Activated naive CD4-positive, alpha-beta T cell treated with anti-CD3 and anti-CD28 coated beads, Interleukin-2, amount 50 U/mL, for 72 hours (primary cell): Measurements from ENCODE around the gene LFNG. TPM values are rescaled to one million over a fixed set of nuclear protein-coding genes. Genes with fewer than 3 reads are reported as not detected.
A peak's percentile ranks its signal among the peaks of the same experiment; 100 is the strongest.

Experiments used
- ATAC-seq, 2 donors: fragments of 150-1000 bp; cut with Tn5 transposase; 2 replicates each; pipeline ENCODE4 v1.10.0; 2021; ENCODE audit warnings: mild to moderate bottlenecking in 2 of 2, moderate library complexity in 2 of 2
- DNase-seq, 2 donors: peaks; one replicate each; pipeline ENCODE4 v3.0.0; 2021 to 2022; ENCODE audit warnings: low spot score in 2 of 2
- H3K27ac Mint-ChIP-seq, 2 donors: one replicate each; pipeline ENCODE4 v1.8.0; 2022; ENCODE audit warnings: mild to moderate bottlenecking in 2 of 2, mixed read lengths in 2 of 2
- H3K36me3 Mint-ChIP-seq, 2 donors: one replicate each; pipeline ENCODE4 v1.8.0; 2022; ENCODE audit warnings: mixed read lengths in 2 of 2
- H3K9me3 Mint-ChIP-seq, 2 donors: one replicate each; pipeline ENCODE4 v1.8.0; 2022; ENCODE audit warnings: mixed read lengths in 2 of 2
- total RNA-seq, 2 donors: library from RNA; stranded (reverse); gene quantifications; one replicate each; pipeline ENCODE4 v1.2.3, GENCODE V29; 2022

The LFNG gene
- total RNA-seq, 2 donors from 2014 or later, result 17.8 to 21.1 TPM

- Mint-ChIP-seq H3K36me3 (peaks cover 0 to 6% of the 10 kb centered on the region in 2 donors), H3K27ac (no peak overlapping the region), H3K9me3 (no peaks in the 10 kb centered on the region)
- ATAC-seq, result no peak
- DNase-seq, result no peak
Measured at GRCh38 chr7:2479276-2480069, 40.1 kb upstream of the LFNG start.

- DNase-seq (no peak), ATAC-seq (no peak)
- Mint-ChIP-seq H3K27ac (no peak overlapping the region), H3K9me3 (no peaks in the 10 kb centered on the region), H3K36me3 (peaks cover 0 to 6% of the 10 kb centered on the region in 2 donors)
Measured at GRCh38 chr7:2480070-2480408, 39.5 kb upstream of the LFNG start.

DNA sequence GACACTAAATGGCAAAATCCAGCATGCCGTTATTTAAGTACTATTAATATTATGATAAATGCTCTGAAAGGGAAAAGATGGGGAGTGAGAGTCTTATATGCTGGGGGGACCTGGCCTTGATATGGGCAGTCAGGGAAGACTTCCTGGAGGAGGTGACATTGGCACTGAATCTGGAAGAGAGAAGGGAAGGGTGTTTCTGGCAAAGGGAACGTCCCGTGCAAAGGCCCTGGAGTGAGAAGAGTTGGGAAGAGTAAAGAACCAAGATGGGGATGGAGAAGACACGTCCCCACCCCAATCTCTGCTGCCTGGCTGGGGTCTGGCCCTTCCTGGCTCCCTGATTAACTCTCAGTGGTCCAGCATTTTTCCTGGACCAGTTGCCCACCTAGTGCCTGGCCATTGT is 38.4 kb upstream of the LFNG start:
- DNase-seq (no peak), ATAC-seq (no peak)
- H3K27ac Mint-ChIP-seq, result no peak overlapping the region
- no peaks in the 10 kb centered on the region for H3K9me3 Mint-ChIP-seq
- H3K36me3 Mint-ChIP-seq, result peaks cover 0 to 6% of the 10 kb centered on the region in 2 donors

DNA sequence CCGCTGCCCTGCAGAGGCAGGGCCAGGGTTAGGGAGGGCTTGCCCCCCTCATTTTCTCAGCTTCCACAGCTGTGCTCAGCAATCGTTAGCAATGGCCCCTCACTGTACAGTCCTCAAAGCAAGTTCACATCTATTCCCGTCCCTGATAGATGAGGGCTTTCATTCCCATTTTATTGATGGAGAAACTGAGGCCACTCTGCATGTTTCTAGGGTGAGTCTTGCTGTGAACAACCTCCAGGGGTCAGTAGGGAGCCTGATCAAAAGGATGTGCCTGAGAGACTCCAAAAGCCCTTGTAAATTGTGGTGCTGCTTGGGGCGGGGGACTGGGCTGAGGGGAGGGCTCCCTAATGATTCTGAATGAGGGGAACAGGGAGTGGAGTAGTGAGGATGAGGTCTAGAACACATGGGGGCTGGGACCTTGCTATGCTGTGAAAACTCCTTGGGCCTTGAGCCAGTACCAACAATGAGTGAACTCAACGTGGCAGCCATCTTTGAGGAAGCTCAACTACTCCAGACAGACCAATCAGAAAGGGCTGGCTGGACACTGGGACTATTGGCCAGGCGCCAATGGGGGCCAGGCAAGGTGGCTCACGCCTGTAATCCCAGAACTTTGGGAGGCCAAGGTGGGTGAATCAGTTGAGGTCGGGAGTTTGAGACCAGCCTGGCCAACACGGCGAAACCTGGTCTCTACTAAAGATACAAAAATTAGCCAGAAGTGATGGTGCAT is 36.7 kb upstream of the LFNG start:
- ATAC-seq (no peak), DNase-seq (no peak)
- H3K27ac Mint-ChIP-seq, result no peak overlapping the region
- peaks cover 0 to 6% of the 10 kb centered on the region in 2 donors for H3K36me3 Mint-ChIP-seq
- no peaks in the 10 kb centered on the region for H3K9me3 Mint-ChIP-seq

DNA sequence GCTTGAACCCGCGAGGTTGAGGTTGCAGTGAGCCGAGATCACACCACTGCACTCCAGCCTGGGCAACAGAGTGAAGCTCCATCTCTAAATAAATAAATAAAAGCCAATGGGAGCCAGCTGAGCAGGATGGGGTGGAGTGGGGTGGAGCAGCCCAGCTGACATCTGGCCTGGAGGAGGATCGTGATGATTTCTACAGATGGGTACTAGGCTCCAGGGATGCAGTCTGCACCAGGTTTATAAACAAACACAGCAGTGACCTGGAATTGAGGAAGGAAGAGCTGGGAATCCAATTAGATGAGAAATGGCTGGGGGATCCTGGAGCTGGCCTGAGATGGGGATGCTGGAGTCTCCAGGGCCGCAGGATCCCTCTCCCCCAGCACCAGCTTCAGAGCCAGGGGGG is 36.1 kb upstream of the LFNG start:
- no peak for ATAC-seq
- Mint-ChIP-seq H3K9me3 (no peaks in the 10 kb centered on the region), H3K36me3 (peaks cover 0 to 6% of the 10 kb centered on the region in 2 donors), H3K27ac (no peak overlapping the region)
- DNase-seq, result no peak

DNA sequence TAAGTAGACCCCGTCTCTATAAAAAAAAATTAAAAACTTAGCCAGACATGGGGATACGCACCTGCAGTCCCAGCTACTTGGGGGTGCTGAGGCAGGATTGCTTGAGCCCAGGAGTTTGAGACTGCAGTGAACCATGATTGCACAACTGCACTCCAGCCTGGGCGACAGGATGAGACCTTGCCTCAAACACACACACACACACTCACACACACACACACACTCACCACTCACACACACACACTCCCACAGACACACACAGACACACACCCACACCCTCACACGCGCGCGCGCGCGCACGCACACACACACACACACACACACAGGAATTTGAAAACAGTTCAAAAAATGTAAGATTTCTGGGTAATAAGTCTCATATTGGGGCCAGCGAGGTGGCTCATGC is 34.7 kb upstream of the LFNG start:
- H3K36me3 Mint-ChIP-seq, result peaks cover 0 to 6% of the 10 kb centered on the region in 2 donors
- DNase-seq (no peak), ATAC-seq (no peak)
- H3K9me3 Mint-ChIP-seq, result no peaks in the 10 kb centered on the region
- no peak overlapping the region for H3K27ac Mint-ChIP-seq

GRCh38 chr7:2487586-2488271 is 31.8 kb upstream of the LFNG start:
- Mint-ChIP-seq H3K36me3 (peaks cover 0 to 5% of the 10 kb centered on the region in 2 donors), H3K9me3 (peaks cover 5 to 10% of the 10 kb centered on the region in 2 donors), H3K27ac (peak overlapping the region in 1 of 2 donors; percentile 33)
- no peak for DNase-seq
- no peak for ATAC-seq

DNA sequence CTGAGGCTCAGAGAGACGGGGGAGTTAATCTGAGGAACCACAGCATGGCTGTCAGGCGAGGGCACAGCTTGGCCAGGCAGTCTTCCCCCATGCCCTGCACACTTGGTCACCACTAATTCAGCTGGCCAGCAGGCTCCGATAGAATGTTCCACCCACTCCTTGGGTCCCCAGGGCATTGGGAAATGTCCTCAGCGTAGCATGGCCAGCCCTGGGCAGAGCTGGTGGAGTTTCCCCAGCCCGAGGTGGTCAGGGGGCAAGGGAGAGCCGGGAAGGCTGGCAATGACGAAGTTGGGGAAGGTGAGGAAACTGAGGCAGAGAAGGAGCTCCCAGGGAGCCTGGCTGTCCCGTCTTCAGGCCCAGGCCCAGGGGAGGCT is 31.3 kb upstream of the LFNG start:
- Mint-ChIP-seq H3K36me3 (no peaks in the 10 kb centered on the region), H3K9me3 (peaks cover 5 to 10% of the 10 kb centered on the region in 2 donors), H3K27ac (no peak overlapping the region)
- ATAC-seq (no peak), DNase-seq (no peak)

GRCh38 chr7:2488681-2489080 is 30.9 kb upstream of the LFNG start:
- DNase-seq (no peak), ATAC-seq (no peak)
- Mint-ChIP-seq H3K36me3 (no peaks in the 10 kb centered on the region), H3K9me3 (peaks cover 5 to 10% of the 10 kb centered on the region in 2 donors), H3K27ac (no peak overlapping the region)

GRCh38 chr7:2490181-2490651 is 29.4 kb upstream of the LFNG start:
- Mint-ChIP-seq H3K9me3 (peaks cover 5 to 10% of the 10 kb centered on the region in 2 donors), H3K36me3 (no peaks in the 10 kb centered on the region), H3K27ac (no peak overlapping the region)
- DNase-seq (no peak), ATAC-seq (no peak)

- H3K27ac Mint-ChIP-seq, result no peak overlapping the region
- no peaks in the 10 kb centered on the region for H3K36me3 Mint-ChIP-seq
- peaks cover 5 to 10% of the 10 kb centered on the region in 2 donors for H3K9me3 Mint-ChIP-seq
- no peak for ATAC-seq
- no peak for DNase-seq
Measured at GRCh38 chr7:2492038-2492437, 27.5 kb upstream of the LFNG start.

DNA sequence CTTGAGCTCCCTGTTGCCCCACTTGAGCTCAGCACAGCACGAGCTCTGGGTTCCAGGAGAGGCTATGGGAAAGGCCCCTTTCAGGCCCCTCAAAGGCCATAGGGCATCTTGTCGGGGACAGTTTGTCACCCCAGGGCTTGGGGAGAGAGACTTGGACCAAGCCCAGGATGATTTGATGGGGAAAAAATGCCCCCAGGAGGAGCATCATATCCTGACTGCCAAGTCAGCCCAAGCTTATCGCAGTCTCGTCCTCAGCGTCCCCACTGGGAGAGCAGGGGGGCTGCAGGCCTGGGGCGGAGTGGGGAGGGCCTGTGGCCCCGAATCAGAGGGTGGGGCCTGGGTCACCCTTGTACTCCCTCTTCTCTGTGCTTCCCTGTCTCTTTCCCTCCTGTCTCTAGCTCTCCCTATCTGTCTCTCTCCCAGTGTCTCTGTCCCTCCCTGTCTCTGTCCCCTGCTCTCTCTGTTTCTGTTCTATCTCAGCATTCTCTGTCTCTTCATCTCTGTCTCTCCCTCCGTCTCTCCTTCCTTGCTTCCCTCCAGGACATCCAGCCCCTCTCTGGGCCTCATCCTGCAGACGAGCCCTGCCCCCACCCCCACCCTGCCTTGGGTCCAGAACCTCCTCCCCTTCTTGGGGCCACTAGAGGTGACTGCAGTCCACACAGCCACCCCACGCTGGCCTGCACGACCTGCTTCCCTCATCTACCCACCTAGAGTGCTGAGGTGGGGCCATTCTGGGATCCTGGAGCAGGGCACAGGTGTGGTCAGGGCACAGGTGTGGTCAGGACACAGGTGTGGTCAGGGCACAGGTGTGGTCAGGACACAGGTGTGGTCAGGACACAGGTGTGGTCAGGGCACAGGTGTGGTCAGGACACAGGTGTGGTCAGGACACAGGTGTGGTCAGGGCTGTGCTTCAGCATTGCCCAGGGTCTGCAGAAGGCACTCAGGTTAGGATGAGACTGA is 26.1 kb upstream of the LFNG start:
- DNase-seq (no peak), ATAC-seq (no peak)
- Mint-ChIP-seq H3K27ac (no peak overlapping the region), H3K36me3 (no peaks in the 10 kb centered on the region), H3K9me3 (peaks cover 5 to 10% of the 10 kb centered on the region in 2 donors)

DNA sequence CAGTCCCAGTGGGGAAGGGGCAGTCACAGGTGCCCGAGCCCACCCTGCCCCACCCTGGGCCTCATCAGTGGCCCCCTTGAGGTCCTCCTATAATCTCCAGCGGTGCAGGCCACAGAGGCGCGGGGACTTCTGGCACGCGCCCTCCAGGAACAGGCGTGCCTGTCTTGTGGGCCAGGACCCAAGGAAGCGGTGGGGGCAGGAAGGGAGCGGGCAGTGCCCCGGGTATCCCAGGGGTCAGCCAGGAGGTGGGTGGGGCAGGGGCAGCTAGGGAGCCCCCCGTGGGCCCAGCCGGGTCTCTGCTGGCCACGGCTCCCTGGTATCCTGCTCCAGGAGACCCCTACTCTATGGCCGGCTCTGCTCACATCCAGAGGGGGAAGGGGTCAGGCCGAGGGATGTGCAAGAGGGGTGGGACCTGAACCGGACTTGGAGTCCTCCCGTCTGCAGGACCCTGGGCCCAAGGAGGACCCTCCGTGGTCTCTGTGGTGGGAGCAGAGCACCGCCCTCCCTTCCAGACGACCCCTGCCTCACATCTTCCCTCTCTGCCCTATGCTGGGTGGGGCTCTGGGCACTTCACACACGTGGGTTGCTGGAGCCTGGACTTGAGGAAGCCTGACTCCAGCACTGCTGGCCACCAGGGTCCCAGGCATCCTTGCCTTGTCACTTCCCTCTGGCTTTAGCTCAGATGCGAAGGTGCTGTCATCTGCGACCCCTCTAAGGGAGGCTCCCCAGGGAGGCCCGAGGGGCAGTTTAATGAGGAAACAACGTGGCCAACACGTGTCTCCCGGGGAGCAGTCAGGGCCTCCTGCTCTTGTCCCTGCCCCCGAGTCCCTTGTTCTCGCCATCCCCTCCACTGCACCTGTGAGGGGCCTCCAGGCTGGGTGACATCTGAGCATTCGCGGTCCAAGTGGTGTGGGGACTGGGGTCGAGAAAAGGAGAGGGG is 25.1 kb upstream of the LFNG start:
- H3K9me3 Mint-ChIP-seq, result peaks cover 5 to 10% of the 10 kb centered on the region in 2 donors
- no peak overlapping the region for H3K27ac Mint-ChIP-seq
- H3K36me3 Mint-ChIP-seq, result no peaks in the 10 kb centered on the region
- no peak for ATAC-seq
- no peak for DNase-seq

GRCh38 chr7:2495418-2496299 is 23.9 kb upstream of the LFNG start:
- Mint-ChIP-seq H3K9me3 (peaks cover 5 to 10% of the 10 kb centered on the region in 2 donors), H3K27ac (no peak overlapping the region), H3K36me3 (no peaks in the 10 kb centered on the region)
- DNase-seq (no peak), ATAC-seq (no peak)
